GM10847 (cell line): Measurements from ENCODE around the gene TPPP.

Experiments used
- POLR2A ChIP-seq: IDR thresholded peaks from 2 replicates; pipeline ENCODE4 v1.6.1; 2011; ENCODE audit not compliant: insufficient read length; ENCODE audit errors: extremely low read depth

Gene TPPP

GRCh38 chr5:664994-665360 lies 28.2 kb downstream of the TPPP start:
- no peak for TF ChIP-seq POLR2A

DNA sequence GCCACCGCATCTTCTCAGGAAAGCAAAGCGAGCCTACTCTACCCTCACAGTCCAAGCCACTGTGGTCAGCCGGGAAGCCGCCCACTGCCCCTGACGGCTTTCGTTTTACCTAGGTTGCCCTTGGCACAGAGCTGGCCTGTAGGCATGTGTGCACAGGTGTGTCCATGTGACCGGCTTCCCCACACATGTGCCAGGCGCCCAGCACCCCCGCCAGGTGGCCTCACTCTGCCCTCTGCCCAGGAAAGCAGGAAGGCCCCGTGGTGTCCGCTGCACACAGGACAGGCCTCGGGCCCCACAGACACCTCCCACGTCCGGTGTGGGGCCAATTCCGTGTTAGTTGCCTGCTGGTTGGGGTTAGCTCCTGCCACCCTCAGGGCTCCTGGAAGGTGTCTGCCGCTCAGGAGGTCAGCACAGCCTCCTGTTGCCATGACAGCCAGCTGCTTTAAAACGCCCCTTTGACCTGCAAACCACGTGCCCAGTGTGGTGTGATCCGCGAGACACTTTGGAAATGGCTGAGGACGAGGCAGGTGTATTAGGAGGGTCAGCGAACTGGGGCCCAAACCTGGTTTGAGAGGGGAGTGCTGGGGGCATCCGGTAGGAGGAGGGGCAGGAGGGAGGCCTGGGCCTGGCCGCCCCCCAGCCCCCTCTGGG lies 28.7 kb downstream of the TPPP start:
- no peak for TF ChIP-seq POLR2A

DNA sequence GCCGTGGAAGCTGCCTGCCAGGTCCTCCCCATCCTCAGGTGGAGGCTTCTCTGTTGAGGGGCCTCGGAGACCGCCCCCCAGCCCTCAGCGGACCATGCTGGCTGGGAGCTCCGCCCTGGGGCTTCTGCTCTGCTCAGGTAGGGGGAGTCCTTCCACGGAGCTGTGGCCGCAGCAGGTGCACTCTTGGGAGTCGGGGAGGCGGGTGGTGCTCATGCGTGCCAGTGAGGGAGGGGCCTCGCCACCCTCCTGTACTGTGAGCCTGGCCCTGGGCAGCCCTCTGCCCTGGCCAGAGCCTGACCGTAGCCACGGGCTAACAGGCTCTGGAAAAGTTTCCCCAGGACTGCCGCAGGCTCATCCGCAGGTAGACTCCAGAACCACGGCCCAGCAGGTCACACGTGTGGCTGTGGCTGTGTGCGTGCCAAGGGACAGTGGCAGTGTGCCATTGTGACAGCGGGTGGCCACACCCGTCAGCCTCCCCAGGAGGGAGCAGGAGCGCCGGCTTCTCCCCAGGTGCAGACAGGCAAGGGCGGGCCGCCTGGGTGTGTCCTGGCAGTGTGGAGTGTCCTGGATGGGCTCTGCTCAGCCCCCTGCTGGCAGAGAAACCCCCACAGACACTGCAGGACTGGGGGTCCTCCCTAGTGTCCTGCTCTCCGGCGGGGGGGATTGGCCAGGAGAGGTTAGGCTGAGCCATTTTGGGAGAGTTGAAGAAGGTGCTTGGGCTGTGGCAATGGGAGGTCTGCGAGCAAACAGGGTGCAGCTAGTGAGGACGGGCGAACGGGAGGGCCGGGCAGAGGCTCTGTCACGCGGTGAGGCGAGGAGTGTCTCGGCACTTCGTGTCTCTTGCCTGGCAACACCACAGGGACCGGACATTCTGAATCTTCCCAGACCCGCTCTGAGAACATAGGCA lies 29.5 kb downstream of the TPPP start:
- TF ChIP-seq POLR2A: no peak

GRCh38 chr5:662751-663435 lies 30.3 kb downstream of the TPPP start:
- TF ChIP-seq POLR2A: no peak

DNA sequence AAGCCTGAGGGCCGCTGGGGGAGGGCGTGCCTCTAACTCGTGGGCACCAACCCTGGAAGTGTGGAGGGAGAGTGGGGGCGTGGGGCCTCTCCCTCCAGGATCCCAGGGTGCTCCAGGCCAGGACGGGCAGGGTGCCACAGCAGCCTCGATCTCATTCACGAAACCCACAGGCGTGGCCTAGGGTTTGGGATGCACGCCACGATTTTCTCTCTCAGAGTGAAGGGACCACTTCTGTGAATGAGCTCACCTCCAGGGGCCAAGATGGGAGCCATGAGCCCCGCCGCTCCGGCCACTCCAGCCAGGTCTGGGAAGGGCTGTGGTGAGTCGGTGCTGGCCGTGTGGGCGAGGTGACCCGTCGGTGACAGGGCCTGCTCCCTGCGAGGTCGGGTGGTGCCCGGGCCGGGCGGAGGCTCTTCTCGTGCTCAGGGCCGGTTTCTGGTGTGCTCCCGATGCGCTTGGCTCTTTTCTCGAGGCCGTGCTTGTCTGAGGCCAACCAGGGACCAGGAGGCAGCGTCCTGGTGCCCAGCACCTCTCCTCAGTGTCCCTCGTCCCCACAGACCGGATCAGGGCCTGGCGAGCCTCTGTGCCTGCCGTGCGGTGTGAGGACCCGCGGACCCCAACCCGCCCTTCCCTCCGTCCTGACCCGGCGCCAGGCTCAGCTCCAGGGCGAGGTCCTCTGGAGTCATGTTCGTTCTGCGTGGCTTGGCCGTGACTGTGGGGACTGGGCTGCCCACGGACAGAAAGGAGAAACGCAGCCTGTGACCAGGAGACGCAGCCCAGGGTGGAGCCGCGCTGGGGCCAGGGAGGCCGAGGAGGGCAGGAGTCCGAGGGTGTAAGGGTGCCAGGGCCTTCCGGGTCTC lies 31.0 kb downstream of the TPPP start:
- no peak for TF ChIP-seq POLR2A

GRCh38 chr5:660491-661030 lies 32.6 kb downstream of the TPPP start:
- no peak for TF ChIP-seq POLR2A

DNA sequence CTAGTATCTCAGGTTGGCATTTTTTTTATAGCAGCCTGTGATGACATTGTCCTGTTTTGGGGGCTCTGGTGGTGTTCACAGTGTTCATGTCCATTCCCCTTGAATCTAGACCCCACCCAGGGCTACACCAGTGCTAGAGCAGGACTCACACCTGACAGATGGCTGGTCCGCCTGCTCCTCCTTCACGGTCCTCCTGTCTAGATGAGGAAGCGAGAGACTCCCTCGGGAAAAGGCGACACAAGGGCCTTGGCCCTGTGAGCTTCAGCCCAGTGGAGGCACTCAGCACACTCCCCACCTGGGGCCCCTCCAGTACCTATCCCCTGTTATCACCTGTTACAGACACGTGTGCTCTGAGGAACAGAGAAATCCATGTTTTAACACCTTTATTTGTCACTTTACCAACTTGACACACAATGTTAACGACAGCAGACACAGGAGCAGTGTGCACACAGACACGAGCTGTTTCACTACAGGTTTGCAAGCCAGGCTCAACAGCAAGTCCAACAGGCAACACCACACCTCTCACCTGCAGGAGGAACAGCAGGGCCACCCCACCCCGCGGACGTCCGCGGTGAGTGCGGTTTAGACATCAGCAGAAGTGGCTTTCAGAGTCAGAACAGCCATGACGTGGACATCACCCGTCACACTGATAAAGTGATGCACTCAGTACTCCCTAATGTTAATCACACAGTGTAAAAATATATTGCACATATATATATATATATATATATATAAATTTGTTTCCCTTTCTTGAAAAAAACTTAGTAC lies 33.5 kb downstream of the TPPP start:
- no peak for TF ChIP-seq POLR2A

DNA sequence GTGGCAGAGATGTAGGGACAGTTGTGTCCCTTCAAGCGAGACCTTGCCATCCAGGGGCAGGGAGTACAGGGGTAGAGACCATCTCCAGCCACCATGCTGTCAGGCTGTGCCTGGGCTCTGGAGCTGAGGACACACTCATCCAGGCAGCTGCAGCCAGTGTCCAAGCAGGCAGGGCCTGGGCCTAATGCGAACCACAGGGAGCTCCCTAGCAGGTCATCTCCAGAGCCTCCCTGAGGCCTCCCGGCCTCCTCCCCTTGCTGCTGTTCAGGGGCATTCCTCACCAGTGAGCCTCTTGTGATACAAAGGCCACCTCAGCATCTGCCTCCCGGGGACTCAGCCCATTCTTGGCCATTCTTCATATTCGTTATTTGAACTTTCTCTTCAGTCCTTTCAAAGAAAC lies 35.0 kb downstream of the TPPP start:
- TF ChIP-seq POLR2A: no peak

- no peak for TF ChIP-seq POLR2A
Measured at GRCh38 chr5:657570-657969, 35.6 kb downstream of the TPPP start.

GRCh38 chr5:655406-655805 lies 37.7 kb downstream of the TPPP start:
- TF ChIP-seq POLR2A: no peak

DNA sequence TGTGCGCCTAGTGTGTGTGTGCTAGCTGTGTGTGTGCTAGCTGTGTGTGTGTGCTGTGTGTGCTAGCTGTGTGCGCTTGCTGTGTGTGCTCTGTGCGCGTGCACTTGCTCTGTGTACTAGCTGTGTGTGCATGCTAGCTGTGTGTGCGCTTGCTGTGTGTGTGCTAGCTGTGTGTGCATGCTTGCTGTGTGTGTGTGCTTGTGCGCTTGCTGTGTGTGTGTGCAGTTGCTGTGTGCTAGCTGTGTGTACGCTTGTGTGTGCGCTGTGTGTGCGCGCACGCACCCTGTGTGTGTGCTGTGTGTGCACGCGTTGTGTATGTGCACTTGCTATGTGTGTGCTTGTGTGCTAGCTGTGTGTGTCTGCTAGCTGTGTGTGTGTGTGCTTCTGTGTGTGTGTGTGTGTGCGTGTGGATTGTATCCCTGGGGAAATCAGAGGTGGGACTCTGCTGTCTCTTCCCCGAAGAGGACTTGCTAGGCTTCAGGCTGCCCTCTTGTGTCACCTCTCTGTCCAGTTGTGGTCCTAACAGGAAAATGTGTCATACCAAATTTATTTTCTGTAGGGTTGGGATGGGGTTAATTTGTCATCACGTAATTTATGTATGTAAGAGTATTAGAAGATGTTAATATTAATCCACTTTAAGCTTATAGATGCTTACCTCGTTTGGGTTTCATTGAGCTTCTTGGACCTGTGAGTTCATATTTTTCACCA lies 38.9 kb downstream of the TPPP start:
- no peak for TF ChIP-seq POLR2A

- no peak for TF ChIP-seq POLR2A
Measured at GRCh38 chr5:652773-653350, 40.3 kb downstream of the TPPP start.

DNA sequence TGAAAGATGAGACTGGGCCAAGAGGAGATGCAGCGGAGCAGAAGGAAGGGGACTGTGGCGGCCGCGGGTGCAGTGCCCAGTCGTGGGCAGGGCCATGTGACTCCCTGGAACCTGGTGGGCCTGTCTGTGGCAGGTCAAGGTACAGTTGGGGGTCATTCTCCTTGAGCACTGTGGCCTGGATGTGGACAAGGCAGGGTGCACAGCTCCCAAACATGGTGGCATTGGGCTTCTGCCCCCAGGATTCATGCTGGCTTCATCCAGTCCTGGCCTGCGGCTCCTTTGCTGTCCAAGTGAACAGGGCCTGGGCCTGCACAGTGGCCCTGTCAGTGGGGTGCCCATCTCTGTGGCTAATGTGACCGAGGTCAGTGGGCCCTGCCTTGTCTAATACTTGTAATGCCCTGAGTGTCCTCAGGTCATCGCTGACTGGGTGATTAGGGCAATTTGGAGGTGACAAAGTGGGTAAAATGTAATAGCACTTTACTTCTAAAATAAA lies 41.1 kb downstream of the TPPP start:
- TF ChIP-seq POLR2A: no peak
